Myocyte (in vitro differentiated cells): ENCODE data around the gene SUOX. TPM values are rescaled to one million over a fixed set of nuclear protein-coding genes. Genes with fewer than 3 reads are reported as not detected.

ENCODE experiments used
- total RNA-seq: library from RNA; depleted of rRNA; stranded (reverse); fragments of >200 nt; gene quantifications from 2 replicates; pipeline ENCODE4 v1.2.3, GENCODE V29; 2014

The SUOX gene
- total RNA-seq, 1 donor from 2014 or later: 15.8 TPM

Other genes with a start within 250 kb of the SUOX start
- gene SARNP, start 179.6 kb upstream of the SUOX start, total RNA-seq: 71.5 and 75.3 TPM in 2 replicates
- 8.8 and 12.5 TPM in 2 replicates for gene ORMDL2, start 179.2 kb upstream of the SUOX start, total RNA-seq
- 40.4 and 42.4 TPM in 2 replicates for gene DNAJC14, start 167.7 kb upstream of the SUOX start, total RNA-seq
- gene MMP19, start 154.3 kb upstream of the SUOX start, total RNA-seq: 8.6 and 8.8 TPM in 2 replicates
- gene PYM1, start 69.4 kb upstream of the SUOX start, total RNA-seq: 29.3 and 32.5 TPM in 2 replicates
- gene DGKA, start 66.1 kb upstream of the SUOX start, total RNA-seq: 24.2 and 33.1 TPM in 2 replicates
- 0.10 and 0.53 TPM in 2 replicates for gene PMEL, start 31.2 kb upstream of the SUOX start, total RNA-seq
- gene CDK2, start 30.4 kb upstream of the SUOX start, total RNA-seq: 7.6 and 9.5 TPM in 2 replicates
- 74.9 and 76.4 TPM in 2 replicates for gene RAB5B, start 23.2 kb upstream of the SUOX start, total RNA-seq
- 1.1 and 3.0 TPM in 2 replicates for gene IKZF4, start 23.8 kb downstream of the SUOX start, total RNA-seq
- gene RPS26, start 44.6 kb downstream of the SUOX start, total RNA-seq: 451 and 1,430 TPM in 2 replicates
- 178 and 188 TPM in 2 replicates for gene ERBB3, start 82.9 kb downstream of the SUOX start, total RNA-seq
- 233 and 241 TPM in 2 replicates for gene PA2G4, start 107.3 kb downstream of the SUOX start, total RNA-seq
- 1,498 and 1,992 TPM in 2 replicates for gene RPL41, start 119.4 kb downstream of the SUOX start, total RNA-seq
- gene ZC3H10, start 121.0 kb downstream of the SUOX start, total RNA-seq: 4.9 and 5.5 TPM in 2 replicates
- 442 and 481 TPM in 2 replicates for gene ESYT1, start 131.0 kb downstream of the SUOX start, total RNA-seq
- gene MYL6B, start 155.3 kb downstream of the SUOX start, total RNA-seq: 3,936 and 4,339 TPM in 2 replicates
- gene MYL6, start 161.1 kb downstream of the SUOX start, total RNA-seq: 883 and 1,119 TPM in 2 replicates
- 75.8 and 80.0 TPM in 2 replicates for gene SMARCC2, start 192.2 kb downstream of the SUOX start, total RNA-seq
- 90.4 and 121 TPM in 2 replicates for gene RNF41, start 224.6 kb downstream of the SUOX start, total RNA-seq
- gene NABP2, start 227.1 kb downstream of the SUOX start, total RNA-seq: 29.2 and 32.0 TPM in 2 replicates
- gene SLC39A5, start 232.8 kb downstream of the SUOX start, total RNA-seq: not detected in 2 replicates